Measurements from ENCODE around the gene C1orf167. TPM values are rescaled to one million over a fixed set of nuclear protein-coding genes. Genes with fewer than 3 reads are reported as not detected.

The C1orf167 gene
- total RNA-seq, 1 donor from 2014 or later, result 0.69 TPM

- no peak for DNase-seq
Observed at GRCh38 chr1:11784256-11784992, 22.4 kb downstream of the C1orf167 start.

- no peak for DNase-seq
Observed at GRCh38 chr1:11784993-11785769, 23.2 kb downstream of the C1orf167 start.

GRCh38 chr1:11786168-11786567, 24.2 kb downstream of the C1orf167 start:
- no peak for DNase-seq

- DNase-seq, result peak; percentile 9
Observed at GRCh38 chr1:11787251-11787803, 25.3 kb downstream of the C1orf167 start.

GRCh38 chr1:11787804-11788436, 25.9 kb downstream of the C1orf167 start:
- DNase-seq, result no peak

- no peak for DNase-seq
Observed at GRCh38 chr1:11788549-11789053, 26.6 kb downstream of the C1orf167 start.

GRCh38 chr1:11789126-11790067, 27.4 kb downstream of the C1orf167 start:
- no peak for DNase-seq

- no peak for DNase-seq
Observed at GRCh38 chr1:11790101-11790879, 28.3 kb downstream of the C1orf167 start.

GRCh38 chr1:11790880-11791715, 29.1 kb downstream of the C1orf167 start:
- peak; percentile 38 for DNase-seq

GRCh38 chr1:11792106-11792505, 30.1 kb downstream of the C1orf167 start:
- DNase-seq, result no peak

- DNase-seq, result no peak
Observed at GRCh38 chr1:11793819-11794218, 31.8 kb downstream of the C1orf167 start.

- DNase-seq, result no peak
Observed at GRCh38 chr1:11794446-11795237, 32.6 kb downstream of the C1orf167 start.

- DNase-seq, result no peak
Observed at GRCh38 chr1:11795238-11795890, 33.4 kb downstream of the C1orf167 start.

- no peak for DNase-seq
Observed at GRCh38 chr1:11796036-11796828, 34.2 kb downstream of the C1orf167 start.

- DNase-seq, result no peak
Observed at GRCh38 chr1:11797525-11798216, 35.7 kb downstream of the C1orf167 start.

GRCh38 chr1:11799099-11799498, 37.1 kb downstream of the C1orf167 start:
- no peak for DNase-seq

GRCh38 chr1:11799896-11800295, 37.9 kb downstream of the C1orf167 start:
- DNase-seq, result no peak

Measured in skin of body (tissue), 2 donors.